ENCODE measurements around the gene ITSN1.

ITSN1 gene

GRCh38 chr21:33733601-33734000, 91.3 kb downstream of the ITSN1 start:
- DNase-seq: no peak

DNA sequence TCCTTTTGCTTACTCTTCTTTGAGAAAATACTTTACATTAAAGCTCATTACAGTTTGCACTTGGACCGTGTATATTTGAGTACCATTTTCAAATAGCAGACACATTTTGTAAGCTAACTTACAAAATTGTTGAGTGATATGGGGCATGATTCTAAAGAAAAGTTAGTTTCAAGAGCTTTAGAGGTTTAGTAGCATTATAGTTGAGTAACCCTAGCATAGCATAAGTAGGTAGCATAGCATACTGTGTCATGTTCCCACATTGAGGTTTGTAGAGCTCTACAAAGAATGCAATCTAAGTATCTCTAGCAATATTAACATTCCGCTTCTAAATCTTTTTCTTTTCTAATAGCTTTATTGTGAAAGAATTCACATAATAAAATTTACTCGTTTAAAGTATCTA, 92.0 kb downstream of the ITSN1 start:
- DNase-seq: no peak

GRCh38 chr21:33734818-33735217, 92.5 kb downstream of the ITSN1 start:
- no peak for DNase-seq

- DNase-seq: no peak
These were observed 94.3 kb downstream of the ITSN1 start for GRCh38 chr21:33736569-33736968.

DNA sequence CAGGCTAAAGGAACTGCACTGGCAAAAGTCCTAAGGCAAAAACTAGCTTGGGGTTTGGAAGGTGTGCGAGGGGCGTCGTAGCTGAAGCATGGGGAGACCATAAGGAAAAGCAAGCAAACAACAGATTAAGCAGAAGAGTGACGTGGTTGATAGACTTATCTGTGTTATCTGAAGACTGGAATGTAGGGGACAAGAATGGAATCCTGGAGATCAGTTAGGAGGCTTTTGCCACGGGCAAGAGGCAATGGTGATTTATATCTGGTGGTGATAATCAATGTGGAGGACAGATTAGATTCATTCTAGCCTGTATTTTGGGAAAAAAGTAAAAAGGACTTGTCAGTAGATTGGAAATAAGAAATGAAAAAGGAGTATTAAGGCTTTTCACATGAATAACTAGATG, 97.4 kb downstream of the ITSN1 start:
- DNase-seq: no peak

DNA sequence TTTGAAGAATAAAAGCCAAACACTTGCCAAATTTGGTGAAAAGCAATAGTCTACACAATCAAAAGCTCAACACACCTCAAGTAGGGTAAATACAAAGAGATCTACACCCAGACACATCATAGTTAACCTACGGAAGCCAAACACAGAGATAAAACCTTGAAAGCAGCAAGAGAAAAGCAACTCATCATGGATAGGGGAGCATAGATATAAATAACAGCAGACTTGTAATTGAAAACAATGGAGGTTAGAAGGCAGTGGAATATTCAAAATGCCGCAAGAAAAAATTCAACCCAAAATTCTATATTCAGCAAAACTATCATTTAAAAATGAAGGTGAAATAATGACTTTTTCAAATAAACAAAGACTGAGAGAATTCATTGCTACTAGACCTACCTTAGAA, 105.1 kb downstream of the ITSN1 start:
- no peak for DNase-seq

DNA sequence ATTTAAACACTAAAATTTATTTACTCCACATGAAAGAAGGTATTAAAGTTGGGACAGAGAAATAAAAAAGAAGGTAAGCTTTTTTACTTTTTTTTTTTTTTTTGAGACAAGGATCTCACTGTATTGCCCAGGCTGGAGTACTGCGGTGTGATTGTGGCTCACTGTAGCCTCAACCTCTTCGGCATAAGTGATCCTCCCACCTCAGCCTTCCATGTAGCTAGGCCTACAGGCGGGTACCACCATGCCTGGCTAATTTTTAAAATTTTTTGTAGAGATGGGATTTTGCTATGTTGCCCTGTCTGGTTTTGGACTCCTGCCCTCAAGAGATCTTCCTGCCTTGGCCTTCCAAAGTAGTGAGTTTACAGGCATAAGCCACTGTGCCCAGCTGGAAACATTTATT, 106.6 kb downstream of the ITSN1 start:
- DNase-seq: no peak

DNA sequence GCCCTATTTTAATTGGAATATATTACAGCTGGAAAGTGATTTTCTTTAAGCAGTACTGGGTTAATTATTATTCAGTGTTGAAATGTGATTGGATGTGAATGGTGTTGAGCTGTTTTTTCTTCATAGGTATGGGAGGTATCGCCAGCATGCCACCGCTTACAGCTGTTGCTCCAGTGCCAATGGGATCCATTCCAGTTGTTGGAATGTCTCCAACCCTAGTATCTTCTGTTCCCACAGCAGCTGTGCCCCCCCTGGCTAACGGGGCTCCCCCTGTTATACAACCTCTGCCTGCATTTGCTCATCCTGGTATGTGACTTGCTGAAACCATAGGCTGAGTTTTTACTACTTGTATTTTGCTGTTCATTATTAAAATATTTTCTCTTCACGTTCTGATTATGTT, 107.7 kb downstream of the ITSN1 start:
- DNase-seq: no peak

GRCh38 chr21:33751120-33751519, 108.8 kb downstream of the ITSN1 start:
- DNase-seq: no peak

- DNase-seq: no peak
These were observed 109.2 kb downstream of the ITSN1 start for GRCh38 chr21:33751533-33751932.

- no peak for DNase-seq
These were observed 110.0 kb downstream of the ITSN1 start for GRCh38 chr21:33752260-33752659.

DNA sequence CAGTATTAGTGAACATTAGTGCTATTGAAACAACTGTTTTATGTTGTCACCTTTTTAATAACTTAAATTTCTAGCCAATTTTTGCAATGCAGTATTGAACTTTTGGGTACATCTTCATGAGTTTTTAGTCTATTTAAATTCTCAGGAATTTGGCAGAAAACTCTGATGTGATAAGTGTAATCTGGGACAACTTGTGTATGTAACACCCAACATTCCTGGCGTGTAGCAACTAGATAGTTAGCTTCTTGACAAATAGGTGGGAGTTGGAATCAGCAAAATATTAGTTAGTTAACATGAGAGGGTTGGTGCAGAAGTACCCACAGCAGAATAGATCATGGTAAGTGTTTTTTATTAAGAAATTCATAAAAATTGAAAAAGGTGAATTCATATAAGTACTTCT, 111.6 kb downstream of the ITSN1 start:
- no peak for DNase-seq

DNA sequence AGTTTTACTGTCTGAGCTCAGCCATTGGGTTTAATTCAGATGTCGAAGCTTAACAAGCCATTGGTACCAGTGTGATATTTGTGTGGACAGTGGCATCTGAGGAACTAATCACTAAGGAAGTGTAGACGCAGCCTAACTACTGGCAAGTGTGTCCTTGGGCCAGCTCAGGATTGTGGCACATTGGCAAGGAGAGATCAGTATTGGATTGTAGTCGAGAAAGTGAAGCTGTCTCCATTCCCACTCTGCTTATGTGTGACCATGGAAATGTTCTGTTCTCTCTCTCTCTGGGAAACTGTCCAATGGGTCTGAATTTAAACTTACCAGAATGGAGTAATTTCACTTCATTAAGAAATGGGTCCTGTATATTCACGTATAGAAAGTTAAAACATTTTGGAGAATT, 112.2 kb downstream of the ITSN1 start:
- DNase-seq: no peak

DNA sequence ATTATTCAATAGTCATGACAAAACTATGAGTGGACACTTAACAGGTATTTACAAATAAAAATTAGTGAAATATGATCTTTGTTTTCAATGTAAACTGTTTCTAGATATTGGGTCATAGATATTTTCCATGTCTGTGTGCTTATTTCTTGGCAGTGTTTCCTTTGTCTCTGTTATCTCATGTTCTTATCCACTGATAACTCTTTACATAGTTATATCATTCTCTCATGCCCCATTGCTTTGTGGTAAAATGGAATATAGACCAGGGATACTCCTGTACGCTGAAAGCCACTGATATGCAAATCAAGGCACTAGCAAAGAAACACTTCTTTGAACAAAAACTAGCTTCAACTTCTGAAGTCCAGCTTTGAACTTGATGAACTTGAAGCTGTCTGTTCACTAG, 113.1 kb downstream of the ITSN1 start:
- no peak for DNase-seq

DNA sequence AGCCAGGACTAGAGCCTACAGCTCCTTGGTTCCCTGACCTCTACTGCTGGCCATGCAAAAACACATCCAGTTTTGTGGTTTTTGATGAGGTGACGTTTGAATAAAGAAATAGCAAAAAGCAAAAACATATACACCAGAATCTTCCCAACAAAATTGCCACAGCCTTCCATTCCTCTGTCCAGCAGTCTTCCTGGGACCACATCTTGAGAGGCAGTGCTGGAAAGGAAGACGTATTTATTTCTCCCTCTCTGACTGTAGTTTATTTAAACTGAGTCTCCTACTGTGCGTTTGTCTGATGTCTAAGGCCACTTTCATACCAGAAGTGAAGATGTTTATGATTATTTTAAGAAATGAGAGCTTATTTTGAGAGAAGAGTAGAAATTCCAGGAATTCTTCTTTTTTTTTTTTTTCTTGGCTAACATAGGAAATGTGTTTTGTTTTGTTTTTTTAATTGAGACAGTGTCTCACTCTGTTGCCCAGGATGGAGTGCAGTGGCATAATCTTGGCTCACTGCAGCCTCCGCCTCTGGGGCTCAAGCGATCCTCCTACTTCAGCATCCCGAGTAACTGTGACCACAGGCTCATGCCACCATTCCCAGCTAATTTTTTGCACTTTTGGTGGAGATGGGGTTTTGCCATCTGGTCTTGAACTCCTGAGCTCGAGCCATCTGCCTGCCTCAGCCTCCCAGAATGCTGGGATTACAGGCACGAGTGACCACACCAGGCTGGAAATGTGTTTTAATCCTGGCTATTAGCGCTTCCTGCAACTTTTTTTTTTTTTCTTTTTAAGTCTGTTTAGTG, 118.5 kb downstream of the ITSN1 start:
- no peak for DNase-seq

DNA sequence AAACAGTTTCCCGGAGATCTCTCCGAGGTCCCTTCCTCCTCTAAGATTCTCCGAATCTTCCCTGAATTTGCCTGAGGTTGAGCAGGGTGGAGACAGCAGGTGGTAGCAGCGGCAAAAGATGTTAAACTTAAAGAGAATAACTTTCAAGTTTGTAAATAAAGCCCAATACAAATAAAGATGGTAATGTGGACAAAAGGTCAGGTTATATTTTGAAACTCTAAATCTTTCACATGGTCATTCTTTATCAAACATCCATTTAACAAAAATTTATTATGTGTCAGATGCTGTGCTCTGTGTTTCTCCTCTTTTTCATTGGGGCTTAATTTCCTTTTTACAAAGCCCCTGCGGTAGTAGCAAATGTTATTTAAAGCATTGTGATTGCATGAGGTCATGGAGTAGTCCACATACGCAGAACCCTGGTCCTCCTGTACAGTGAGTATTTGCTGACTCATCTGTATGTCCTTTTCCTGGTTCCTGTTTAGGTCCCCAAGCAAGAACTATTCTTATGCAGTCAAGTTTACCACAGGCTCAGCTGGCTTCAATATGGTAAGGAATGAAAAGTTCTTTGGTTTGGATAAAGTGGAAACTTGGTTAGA, 119.2 kb downstream of the ITSN1 start:
- DNase-seq: no peak

DNA sequence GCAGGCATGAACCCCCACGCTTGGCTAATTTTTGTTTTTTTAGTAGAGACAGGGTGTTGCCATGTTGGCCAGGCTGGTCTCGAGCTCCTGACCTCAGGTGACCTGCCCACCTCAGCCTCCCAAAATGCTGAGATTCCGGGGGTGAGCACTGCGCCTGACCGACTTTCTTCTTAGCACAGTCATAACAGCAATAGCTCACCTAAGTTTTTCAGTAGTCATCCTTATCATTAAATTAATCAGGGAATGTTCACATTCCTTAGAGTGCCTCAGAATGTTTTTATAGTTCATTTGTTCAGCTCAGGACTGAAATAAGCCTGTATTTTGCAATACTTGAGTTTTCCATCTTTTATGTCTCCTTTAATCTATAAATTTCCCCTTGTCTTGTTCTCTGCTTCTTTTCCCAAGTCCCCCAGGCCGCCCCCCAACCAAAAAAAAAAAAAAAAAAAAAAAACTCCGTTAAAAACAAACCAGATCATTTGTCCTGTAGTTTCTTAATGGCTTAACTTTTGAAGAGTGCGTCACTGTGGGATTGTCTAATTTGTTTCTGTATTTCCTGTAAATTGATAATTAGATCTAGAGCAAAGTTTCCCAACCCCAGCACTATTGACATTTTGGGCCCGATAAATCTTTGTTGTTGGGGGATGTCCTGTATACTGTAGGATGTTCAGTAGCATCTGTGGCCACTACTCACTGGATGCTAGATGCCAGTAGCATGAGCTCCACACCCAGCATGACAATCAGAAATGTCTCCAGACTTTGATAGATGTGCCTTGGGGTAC, 120.7 kb downstream of the ITSN1 start:
- DNase-seq: no peak

DNA sequence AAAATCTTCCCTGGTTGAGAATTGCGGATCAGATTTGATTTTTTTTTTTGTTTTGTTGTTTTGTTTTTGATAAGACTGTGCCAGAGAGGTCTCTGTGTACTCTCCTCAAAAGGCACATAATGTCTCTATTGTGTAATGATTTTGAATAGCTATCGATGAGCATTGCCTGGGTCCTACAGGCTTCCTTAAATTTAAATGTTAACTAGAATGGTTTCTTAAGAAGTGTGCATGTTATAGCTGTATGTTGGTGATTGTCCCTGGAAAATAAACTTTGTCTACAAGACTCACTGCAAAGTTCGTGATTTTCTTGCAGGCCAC, 121.2 kb downstream of the ITSN1 start:
- DNase-seq: no peak

DNA sequence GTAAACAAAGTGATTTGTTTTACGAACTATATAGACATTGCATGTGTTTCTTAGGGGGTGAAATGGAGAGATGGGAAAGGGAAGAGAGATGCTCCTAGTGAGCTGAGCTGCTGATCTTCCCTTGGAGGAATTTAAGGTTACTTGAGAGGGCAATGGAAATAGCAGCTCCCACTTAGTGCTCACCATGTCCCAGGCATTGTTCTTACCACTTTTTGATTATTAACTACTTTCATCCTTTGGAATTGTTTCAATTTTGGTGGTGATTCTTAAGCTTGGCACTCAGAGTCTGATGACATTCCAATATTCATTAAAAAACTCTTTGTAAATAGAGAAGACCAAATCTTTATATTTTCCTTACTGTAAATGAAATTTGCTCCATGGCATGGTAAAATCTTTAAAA, 124.9 kb downstream of the ITSN1 start:
- no peak for DNase-seq

GRCh38 chr21:33767960-33768359, 125.7 kb downstream of the ITSN1 start:
- no peak for DNase-seq

DNA sequence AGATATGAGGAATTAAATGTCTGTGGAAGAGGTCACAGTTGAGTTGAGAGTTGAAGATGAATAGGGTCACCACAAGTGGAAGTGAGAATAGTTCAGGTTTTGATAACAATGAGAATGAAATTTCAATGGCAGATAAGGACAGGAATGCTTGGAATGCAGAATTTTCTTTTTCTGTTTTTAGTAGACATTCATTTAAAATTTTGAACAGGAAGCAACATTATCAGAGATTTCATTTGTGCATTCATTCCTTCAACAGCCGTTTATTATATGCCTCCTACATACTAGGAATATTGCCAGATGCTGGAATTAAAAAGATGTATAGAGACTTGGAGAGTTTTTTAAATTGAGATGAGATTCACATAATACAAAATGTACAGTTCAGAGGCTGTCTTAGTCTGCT, 126.8 kb downstream of the ITSN1 start:
- no peak for DNase-seq

- DNase-seq: no peak
These were observed 128.2 kb downstream of the ITSN1 start for GRCh38 chr21:33770542-33770941.

DNA sequence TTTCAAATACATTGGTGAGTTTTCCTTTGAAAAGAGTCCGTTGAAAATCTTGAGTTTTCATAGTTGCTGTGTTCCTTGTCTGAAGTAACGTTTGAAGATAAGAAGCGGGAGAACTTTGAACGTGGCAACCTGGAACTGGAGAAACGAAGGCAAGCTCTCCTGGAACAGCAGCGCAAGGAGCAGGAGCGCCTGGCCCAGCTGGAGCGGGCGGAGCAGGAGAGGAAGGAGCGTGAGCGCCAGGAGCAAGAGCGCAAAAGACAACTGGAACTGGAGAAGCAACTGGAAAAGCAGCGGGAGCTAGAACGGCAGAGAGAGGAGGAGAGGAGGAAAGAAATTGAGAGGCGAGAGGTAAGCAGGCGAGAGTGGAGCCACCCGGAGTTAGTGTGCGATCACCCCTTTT, 129.7 kb downstream of the ITSN1 start:
- no peak for DNase-seq

GRCh38 chr21:33774551-33774950, 132.2 kb downstream of the ITSN1 start:
- DNase-seq: no peak
